Activated naive CD4-positive, alpha-beta T cell treated with anti-CD3 and anti-CD28 coated beads, Interleukin-2, amount 50 U/mL, for 72 hours (primary cell): ENCODE data around the gene ASF1B. TPM values are rescaled to one million over a fixed set of nuclear protein-coding genes. Genes with fewer than 3 reads are reported as not detected.
"Not testable (repeated sequence)": the region's sequence is repeated elsewhere in the genome, so short reads cannot be mapped to it uniquely, and the experiment has no call there.

Experiments used
- ATAC-seq, 2 donors: fragments of 150-1000 bp; cut with Tn5 transposase; 2 replicates each; pipeline ENCODE4 v1.10.0; 2021; ENCODE audit warnings: mild to moderate bottlenecking in 2 of 2, moderate library complexity in 2 of 2
- DNase-seq, 2 donors: peaks; one replicate each; pipeline ENCODE4 v3.0.0; 2021 to 2022; ENCODE audit warnings: low spot score in 2 of 2
- H3K27ac Mint-ChIP-seq, 2 donors: one replicate each; pipeline ENCODE4 v1.8.0; 2022; ENCODE audit warnings: mild to moderate bottlenecking in 2 of 2, mixed read lengths in 2 of 2
- H3K36me3 Mint-ChIP-seq, 2 donors: one replicate each; pipeline ENCODE4 v1.8.0; 2022; ENCODE audit warnings: mixed read lengths in 2 of 2
- H3K9me3 Mint-ChIP-seq, 2 donors: one replicate each; pipeline ENCODE4 v1.8.0; 2022; ENCODE audit warnings: mixed read lengths in 2 of 2
- total RNA-seq, 2 donors: library from RNA; stranded (reverse); gene quantifications; one replicate each; pipeline ENCODE4 v1.2.3, GENCODE V29; 2022

Gene ASF1B
- total RNA-seq, 2 donors from 2014 or later: 68.3 to 76.1 TPM

DNA sequence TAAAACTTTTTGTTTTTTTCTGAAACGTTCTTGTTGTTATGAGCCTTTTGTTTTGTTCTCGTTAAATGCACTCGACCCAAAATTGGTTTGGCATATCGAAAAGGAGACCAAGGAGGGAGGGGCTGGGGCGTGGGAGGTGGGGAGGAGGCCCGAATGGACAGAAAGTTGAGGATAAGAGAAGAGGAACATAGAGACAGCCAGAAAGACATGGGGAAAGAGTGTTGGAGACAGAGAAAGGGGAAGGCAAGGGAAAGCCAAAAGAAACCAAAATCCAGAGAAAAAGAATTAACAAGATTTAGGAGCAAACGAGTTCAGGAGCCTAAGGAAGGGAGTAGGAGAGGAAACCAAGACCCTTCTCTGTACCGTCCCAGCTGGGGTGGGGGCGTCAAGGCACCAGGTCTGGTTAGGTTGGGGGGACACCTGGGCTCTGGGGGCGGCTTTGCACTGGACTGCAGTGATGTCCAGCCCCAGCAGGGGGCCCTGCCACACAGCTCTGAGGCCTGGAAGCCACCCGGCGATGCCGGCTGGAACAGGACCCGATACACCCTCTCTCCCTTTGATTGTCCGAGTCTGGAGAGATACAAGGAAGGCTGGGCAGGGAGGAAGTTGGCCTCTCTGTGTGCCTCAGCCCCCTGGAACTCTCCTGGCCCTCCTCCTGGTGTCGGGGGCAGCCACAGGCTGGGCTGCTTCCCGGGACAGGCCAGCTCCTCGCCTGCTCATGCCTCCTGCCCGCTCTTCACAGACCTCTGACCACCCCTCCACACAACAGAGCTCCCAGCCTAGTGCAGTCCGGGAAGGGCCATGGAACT lies 11.6 kb upstream of the ASF1B start:
- Mint-ChIP-seq H3K9me3 (no peaks in the 10 kb centered on the region), H3K27ac (peak overlapping the region; percentile 92 to 94), H3K36me3 (no peaks in the 10 kb centered on the region)
- ATAC-seq: peak; percentile 65 to 72
- peak in 1 of 2 donors; percentile 68 for DNase-seq

DNA sequence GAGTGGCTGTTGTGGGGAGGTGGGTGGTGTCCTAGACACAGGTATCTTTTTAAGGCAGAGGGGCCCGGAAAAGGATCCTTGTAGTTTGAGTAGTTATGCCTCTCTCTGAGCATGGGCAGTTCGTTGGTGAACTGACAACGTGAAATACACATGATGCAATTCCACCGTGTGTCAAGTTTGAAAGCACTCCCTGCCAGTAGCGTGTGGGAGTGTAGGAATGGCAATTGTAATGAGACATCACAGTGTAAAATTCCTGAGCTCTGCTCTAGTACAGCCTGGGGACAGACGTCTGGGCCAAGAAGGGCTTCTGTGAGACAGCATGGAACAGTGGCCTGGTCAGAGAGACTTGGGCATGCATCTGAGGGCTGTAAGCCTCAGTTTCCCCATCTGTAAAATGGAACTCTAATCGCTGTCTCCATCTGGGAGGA lies 10.4 kb upstream of the ASF1B start:
- peak overlapping the region; percentile 17 to 92 for H3K27ac Mint-ChIP-seq
- DNase-seq (no peak), ATAC-seq (no peak)
- H3K36me3 Mint-ChIP-seq: no peaks in the 10 kb centered on the region
- no peaks in the 10 kb centered on the region for H3K9me3 Mint-ChIP-seq

DNA sequence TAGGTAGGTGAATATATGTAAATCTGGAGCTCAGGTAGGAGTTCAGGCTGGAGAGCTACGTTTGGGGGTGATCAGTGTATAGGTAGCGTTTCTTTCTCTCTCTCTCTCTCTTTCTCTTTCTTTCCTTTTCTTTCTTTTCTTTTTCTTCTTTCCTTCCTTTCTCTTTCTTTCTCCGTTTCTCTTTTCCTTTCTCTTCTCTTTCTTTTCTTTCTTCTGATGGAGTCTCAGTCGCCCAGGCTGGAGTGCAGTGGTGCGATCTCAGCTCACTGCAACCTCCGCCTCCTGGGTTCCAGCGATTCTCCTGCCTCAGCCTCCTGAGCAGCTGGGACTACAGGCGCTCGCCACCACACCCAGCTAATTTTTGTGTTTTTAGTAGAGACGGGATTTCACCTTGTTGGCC lies 9.8 kb upstream of the ASF1B start:
- H3K27ac Mint-ChIP-seq: peak overlapping the region; percentile 24 to 92
- DNase-seq, H3K9me3 Mint-ChIP-seq, ATAC-seq, H3K36me3 Mint-ChIP-seq: not testable (repeated sequence)

DNA sequence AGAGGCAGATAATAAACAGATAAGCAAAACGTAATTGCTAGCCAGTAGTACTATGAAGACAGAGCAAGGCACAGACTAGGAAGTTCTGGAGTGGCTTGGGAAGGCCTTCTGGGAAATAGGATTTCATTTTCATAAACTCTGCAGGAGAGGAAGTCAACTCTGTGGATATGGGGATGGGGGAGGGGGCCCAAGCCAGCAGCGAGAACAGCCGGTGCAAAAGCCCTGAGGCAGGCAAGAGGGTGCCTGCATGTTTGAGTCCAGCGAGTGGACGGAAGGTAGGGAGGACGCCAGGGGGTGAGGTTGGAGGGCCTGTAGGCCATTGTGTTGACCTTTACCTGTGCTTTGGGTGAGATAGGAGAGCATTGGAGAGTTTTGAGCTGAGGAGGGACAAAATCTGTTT lies 9.0 kb upstream of the ASF1B start:
- Mint-ChIP-seq H3K36me3 (no peaks in the 10 kb centered on the region), H3K9me3 (no peaks in the 10 kb centered on the region), H3K27ac (peak overlapping the region; percentile 12 to 92)
- ATAC-seq: no peak
- DNase-seq: no peak

DNA sequence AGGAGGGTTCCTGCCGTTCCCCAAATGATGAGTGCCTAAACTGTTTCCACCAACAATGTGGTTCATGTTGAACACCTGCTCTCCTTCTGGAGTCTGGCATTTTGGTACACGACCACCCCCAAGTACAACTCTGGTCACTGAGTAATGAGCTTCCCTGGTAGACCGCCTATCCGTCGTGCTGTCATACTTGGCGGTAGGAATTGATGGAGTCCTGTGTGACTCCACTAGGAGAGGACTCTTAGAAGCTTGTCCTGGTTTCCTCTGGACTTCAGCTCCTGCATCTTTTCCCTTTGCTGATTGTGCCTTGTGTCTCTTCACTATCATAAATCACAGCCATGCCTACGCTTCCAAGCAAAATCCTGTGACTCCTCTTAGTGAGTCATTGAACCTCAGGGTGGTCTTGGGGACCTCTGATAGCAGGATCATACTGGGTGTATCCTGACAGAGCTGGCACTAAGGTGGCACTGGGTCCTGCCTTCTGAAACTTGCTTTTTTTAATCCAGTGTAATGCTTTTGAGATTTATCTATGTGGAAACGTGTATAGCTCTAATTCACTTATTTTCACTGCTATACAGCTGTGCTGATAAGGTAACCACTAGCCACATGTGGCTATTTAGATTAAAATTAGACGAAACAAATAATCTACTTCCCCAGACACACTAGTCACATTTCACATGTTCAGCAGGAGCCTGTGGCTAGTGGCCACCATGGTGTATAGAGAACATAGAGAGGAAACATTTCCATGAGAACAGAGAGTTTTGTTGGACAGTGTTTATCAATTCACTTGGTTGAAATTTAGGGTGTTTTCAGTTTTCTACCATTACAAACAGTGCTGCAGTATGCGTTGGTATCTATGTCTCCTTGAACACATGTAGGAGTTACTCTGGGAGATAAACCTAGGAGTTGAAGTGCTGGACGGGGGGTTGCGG lies 6.1 kb upstream of the ASF1B start:
- Mint-ChIP-seq H3K9me3 (no peaks in the 10 kb centered on the region), H3K36me3 (no peaks in the 10 kb centered on the region), H3K27ac (no peak overlapping the region)
- ATAC-seq (no peak), DNase-seq (no peak)

DNA sequence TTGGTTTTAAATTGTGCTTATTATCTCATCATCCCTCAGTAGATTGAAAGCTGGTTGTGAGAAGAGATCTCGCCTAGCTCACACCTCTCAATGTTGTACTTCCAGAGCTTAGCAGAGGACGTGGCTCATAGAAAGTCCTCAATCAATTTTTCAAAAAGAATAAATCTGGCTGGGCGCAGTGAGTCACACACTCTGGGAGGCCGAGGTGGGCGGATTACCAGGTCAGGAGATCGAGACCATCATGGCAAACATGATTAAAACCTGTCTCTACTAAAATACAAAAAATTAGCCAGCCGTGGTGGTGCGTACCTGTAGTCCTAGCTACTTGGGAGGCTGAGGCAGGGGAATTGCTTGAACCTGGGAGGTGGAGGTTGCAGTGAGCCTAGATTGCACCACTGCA lies 4.7 kb upstream of the ASF1B start:
- no peak for DNase-seq

DNA sequence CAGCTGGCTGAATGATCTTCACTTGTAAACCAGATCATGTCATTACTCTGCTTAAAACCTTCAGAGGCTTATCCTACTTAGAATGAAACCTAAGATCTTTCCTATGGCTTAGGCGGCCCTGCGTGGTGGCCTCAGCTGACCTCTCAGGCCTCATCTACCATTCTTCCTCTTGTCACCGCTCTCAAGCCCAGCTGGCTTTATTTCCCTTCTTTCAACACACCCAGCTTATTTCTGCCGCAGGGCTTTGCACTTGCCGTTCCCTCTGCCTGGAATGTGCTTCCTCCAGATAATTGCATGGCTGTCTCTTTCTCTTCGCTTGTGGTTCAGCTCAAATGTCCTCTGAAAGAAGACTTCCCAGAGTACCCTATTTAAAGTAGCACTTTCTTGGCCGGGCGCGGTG lies 3.6 kb upstream of the ASF1B start:
- peaks cover 7 to 9% of the 10 kb centered on the region in 2 donors for H3K36me3 Mint-ChIP-seq
- no peaks in the 10 kb centered on the region for H3K9me3 Mint-ChIP-seq
- peak overlapping the region in 1 of 2 donors; percentile 38 for H3K27ac Mint-ChIP-seq
- no peak for ATAC-seq
- no peak for DNase-seq

More for the DNA sequence above, 4.7 kb upstream of the ASF1B start:
- Mint-ChIP-seq H3K27ac (no peak overlapping the region), H3K9me3 (no peaks in the 10 kb centered on the region), H3K36me3 (no peaks in the 10 kb centered on the region)
- no peak for ATAC-seq

DNA sequence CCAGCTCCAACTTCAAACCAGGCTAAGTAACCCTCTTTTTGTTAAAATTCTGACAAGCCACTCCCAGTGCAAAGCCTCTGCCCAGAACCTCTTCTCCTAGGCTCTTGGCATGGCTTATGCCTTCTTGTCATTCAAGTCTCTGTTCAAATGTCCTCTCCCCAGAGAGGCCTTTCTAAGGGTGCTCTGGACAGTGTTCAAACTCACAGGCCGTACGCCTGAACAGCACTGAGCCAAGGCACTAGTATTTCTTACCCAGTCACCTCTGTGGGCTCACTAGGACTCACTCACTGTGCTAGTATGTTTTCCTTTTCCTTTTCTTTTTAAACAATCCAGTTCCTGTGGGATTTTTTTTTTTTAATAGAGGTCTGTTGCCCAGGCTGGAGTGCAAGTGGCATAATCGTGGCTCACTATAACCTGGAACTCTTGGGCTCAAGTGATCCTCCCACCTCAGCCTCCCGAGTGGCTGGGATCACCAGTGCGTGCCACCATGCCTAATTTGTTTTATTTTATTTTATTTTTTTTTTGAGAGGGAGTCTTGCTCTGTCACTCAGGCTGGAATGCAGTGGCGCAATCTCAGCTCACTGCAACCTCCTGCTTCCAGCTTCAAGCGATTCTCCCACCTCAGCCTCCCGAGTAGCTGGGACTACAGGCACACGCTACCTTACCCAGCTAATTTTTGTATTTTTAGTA lies 2.3 kb upstream of the ASF1B start:
- no peaks in the 10 kb centered on the region for H3K9me3 Mint-ChIP-seq
- peaks cover 16 to 17% of the 10 kb centered on the region in 2 donors for H3K36me3 Mint-ChIP-seq
- ATAC-seq: no peak
- no peak for DNase-seq
- H3K27ac Mint-ChIP-seq: peak overlapping the region; percentile 60 to 85

DNA sequence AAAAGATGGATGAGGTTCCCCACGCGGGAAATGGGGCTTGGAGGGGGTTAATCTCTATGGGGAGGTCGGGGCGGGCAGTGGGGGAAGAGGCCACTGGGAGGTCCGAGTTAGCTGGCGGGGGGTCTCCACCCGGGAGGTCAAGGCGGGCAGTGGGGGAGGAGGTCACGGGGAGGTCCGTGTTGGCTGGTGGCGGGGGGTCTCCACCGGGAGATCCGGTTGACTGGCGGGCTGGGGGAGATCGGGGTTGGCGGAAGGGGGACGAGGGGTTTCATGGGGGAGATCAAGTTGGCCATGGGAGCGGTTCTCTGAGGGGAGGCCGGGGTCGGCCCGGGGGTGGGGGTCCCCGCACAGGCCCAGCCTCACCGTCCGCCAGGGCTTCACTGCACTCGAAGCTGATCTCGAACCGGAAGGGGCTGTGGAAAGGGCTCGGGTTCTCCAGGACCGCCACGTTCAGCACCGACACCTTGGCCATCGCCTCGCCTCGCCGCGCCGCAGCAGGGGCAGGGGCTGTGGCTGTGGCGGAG lies 342 bp downstream of the ASF1B start:
- DNase-seq (no peak), ATAC-seq (no peak)
- Mint-ChIP-seq H3K9me3 (no peaks in the 10 kb centered on the region), H3K36me3 (peaks cover 17 to 26% of the 10 kb centered on the region in 2 donors), H3K27ac (peak overlapping the region; percentile 91 to 95)

DNA sequence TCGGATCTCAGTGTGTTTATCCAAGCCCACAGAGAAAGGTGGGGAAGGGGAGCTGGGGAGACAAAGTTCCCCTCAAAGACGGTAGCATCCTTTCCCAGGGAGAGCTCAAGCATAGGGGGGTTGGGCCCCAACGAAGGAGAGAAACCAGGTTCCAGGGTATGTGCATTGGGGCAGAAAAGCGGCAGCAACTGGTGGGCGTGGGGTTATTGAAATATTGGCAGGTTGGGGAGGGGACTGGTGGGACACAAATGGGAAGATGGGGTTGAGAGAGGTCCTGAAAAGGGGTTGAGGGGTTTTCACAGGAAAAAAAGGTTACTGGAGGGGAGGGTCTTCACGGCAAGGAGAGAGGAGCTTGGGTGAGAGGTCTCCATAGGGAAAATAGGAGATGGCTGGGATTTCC lies 1.0 kb downstream of the ASF1B start:
- Mint-ChIP-seq H3K27ac (peak overlapping the region; percentile 91 to 95), H3K36me3 (peaks cover 17 to 26% of the 10 kb centered on the region in 2 donors), H3K9me3 (no peaks in the 10 kb centered on the region)
- no peak for DNase-seq
- ATAC-seq: no peak

DNA sequence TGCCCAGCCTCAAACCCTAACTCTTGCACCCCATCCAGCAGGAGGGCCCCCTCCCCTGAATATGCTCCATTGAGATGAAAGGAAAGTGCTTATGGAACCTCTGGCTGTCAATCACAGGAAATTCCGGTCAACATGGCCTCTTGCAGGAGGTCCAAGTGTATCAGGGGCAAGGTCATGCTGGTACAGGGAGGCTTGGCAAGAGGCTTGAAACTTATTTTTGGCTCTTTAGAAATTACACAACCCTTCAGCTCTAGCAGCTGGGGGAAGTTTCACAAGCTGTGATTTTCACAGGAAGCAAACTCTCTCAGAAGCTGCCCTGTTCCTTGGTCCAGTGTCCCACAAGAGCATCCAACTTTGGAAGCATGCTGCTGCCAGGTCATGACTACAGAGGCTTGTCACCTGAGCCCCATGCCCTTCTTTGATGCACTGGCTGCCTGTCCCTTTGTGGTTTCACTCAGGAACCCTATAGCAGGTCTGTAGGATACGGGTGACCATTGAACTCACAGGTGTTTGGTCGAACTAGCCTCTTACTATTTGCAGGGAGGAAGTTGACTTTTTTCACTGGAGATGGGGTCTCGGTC lies 8.4 kb downstream of the ASF1B start:
- DNase-seq: no peak
- H3K9me3 Mint-ChIP-seq: no peaks in the 10 kb centered on the region
- peaks cover 7 to 17% of the 10 kb centered on the region in 2 donors for H3K36me3 Mint-ChIP-seq
- ATAC-seq: no peak
- H3K27ac Mint-ChIP-seq: peak overlapping the region in 1 of 2 donors; percentile 75

DNA sequence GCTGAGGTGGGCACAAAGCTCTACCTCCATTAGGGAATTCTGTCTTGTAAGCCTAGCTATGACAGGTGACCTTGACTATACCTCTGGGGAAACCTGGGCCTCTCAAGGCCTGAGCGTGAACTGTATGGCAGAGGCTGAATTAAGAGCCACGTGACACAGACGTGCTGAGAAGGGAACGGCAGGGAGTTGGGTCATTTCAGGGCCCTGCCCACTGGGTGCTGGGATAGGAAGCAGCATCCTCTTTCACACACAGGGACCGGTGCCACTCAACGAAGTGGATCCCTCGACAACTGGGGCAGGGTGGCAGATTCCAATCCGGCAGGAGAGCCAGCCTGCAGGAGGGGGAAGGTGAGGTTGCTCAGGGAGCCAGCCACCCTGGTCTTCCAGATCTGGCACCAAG lies 9.2 kb downstream of the ASF1B start:
- no peak overlapping the region for H3K27ac Mint-ChIP-seq
- DNase-seq: no peak
- H3K9me3 Mint-ChIP-seq: no peaks in the 10 kb centered on the region
- H3K36me3 Mint-ChIP-seq: peaks cover 0 to 17% of the 10 kb centered on the region in 2 donors
- ATAC-seq: no peak

DNA sequence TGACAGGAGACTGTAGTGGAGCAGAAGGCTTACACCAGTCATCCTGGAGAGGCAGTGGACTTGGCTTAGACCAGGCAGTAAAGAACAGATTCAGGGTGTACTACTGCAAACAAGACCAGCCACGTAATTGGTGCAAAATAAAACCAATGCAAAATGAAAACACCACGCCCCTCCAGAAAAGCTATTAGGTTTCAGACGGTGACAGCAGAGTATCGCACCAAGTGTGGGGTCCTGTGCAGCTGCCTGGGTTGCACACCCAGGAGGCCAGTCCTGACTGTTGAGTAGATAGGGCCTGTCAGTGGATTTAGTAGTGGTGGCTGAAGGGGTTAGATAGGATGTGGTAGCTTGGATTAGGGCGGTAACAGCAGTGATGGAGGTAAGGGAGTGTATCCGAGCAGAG lies 13.5 kb downstream of the ASF1B start:
- Mint-ChIP-seq H3K9me3 (no peaks in the 10 kb centered on the region), H3K27ac (no peak overlapping the region), H3K36me3 (peaks cover 0 to 17% of the 10 kb centered on the region in 2 donors)
- no peak for DNase-seq
- no peak for ATAC-seq

DNA sequence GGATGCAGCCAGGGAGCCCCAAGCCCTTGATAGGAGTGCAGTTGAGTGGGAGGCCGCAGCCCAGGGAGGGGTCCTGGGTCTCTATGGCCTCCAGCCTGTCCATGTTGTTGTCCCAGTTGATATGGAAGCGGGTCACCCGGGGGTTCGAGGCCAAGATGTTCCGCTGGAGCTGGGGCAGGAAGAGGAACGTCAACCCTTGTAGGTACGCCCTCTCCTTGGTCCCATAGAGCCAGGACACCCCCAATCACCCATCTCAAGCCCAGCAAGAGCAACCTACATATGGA lies 15.9 kb downstream of the ASF1B start:
- DNase-seq: no peak
- H3K36me3 Mint-ChIP-seq: peaks cover 0 to 15% of the 10 kb centered on the region in 2 donors
- H3K27ac Mint-ChIP-seq: no peak overlapping the region
- no peaks in the 10 kb centered on the region for H3K9me3 Mint-ChIP-seq
- no peak for ATAC-seq

DNA sequence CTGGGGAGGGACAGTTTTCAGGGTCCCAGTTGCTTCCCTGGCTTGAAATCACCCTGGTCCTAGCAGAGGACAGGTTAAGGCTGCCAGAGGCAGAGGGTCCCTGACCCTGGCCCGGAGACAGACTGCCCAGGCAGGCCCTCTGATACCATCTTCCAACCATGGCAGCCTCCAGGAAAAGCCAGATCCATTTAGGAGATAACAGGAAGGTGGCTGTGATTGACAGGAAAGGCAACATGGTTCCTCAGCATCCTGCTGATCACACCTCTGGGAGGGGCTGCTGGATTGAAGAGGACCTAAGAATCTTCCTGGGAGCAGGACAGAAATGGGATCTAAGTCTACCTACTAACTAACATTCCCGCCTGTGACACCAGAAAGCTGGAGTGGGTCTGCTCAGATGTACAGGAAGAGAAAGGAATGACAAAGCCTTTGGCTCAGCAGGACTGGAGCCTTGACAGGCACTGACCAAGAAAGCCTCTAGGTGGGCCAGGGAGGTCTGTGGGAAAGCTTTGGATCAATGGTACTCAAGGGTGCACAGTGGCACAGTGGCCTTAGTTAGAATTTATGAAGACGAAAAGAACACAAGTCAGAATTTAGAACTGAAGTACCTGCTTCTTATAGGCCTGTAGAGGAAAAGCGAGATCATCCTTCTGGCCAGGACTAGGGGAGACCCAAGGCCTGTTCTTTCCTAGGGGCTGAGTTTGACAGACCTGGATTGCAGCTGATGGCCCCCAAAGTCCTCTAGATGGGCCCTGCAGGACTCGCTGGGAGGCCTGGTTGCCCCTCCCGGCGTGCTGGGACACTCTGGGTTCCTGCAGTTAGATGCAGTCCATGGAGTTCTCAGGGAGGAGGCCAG lies 16.5 kb downstream of the ASF1B start:
- H3K36me3 Mint-ChIP-seq: peaks cover 0 to 12% of the 10 kb centered on the region in 2 donors
- H3K27ac Mint-ChIP-seq: no peak overlapping the region
- ATAC-seq (no peak), DNase-seq (no peak)
- H3K9me3 Mint-ChIP-seq: no peaks in the 10 kb centered on the region

DNA sequence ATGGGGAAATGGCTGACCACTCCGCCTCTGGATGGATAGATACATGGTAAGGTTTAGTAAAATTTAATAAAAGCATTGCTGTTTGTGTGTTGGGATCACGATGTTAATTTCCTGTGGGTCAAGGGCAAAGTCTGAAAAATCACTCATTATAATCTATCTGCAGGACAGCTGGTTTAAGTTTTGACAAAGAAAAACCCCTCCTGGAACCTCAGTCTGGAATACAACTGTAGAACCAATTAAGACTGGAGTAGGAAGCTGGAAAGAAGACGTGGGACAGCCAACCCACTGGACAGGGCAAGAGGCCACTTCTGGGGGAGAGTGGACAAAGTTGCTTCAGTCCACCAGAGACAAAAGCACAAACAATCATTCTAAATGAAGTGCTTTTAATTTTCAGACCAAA lies 17.2 kb downstream of the ASF1B start:
- Mint-ChIP-seq H3K27ac (peak overlapping the region; percentile 85 to 97), H3K9me3 (no peaks in the 10 kb centered on the region), H3K36me3 (peaks cover 0 to 5% of the 10 kb centered on the region in 2 donors)
- DNase-seq (no peak), ATAC-seq (no peak)
